HS-5 (cell line): Measurements from ENCODE around the gene PDYN.

Source experiments
- DNase-seq: peaks from one replicate; pipeline ENCODE4 v3.0.0-alpha.2; 2012; ENCODE audit warnings: low read depth

The PDYN gene

GRCh38 chr20:1934721-1935573, 58.9 kb downstream of the PDYN start:
- peak; percentile 59 for DNase-seq

DNA sequence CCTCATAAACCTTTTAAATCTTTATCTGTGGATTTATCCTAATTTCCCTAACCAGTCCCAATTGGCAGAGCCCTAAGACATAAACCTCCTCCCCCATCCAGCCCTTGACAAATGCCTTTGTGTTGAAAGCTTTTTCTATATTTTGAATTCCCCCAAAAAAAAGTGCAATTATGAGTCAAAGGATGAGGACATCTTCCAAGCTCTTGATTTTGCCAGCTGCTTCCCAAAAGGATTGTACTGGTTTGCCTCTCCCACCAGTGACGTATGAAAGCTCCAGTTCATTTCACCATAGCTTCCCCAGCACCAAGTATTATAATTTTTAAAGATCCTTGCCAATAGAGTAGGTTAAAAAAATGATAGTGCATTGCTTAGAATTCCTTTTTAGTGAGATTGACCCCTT, 59.7 kb downstream of the PDYN start:
- DNase-seq, result peak; percentile 73

- no peak for DNase-seq
Measured at GRCh38 chr20:1933465-1933870, 60.4 kb downstream of the PDYN start.

DNA sequence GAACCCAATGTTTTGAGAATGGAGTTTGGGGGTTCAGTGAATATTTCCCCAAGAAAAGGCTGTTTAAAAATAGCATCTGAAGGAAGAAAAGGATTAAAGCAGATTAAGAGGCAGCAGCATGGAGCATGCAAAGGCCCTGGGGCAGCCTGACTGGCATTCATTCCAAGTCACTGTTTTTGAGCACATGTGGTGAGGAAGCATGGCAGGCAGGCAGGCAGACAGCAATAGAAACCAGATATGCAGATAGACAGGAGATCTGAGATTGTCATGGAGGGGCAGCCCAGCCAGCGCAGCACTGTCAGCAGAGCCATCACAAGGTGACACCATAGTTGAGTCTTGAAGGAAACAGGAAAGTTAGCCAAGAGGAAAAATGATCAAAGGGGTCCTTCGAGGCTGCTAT, 60.9 kb downstream of the PDYN start:
- no peak for DNase-seq

DNA sequence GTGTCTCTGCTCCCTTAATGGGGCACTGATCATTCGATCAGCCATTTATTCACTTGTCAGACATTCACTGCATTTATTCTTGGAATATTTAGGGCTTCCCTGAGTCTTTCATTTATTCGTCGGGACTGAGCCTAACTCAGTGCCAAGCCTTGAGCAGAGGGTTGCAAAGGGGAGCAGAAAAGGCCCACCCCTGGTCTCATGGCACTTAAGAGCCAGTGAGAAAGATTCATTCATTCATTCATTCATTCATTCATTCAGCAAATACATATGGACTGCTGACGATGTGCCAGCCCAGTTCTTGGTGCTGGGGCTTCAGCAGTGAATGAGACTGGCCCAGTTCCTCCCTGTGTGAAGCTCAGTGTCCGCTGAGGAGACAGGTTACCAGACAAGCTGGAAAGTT, 62.0 kb downstream of the PDYN start:
- DNase-seq, result no peak

- DNase-seq, result no peak
Measured at GRCh38 chr20:1930165-1930564, 63.7 kb downstream of the PDYN start.

- no peak for DNase-seq
Measured at GRCh38 chr20:1929460-1929859, 64.4 kb downstream of the PDYN start.

GRCh38 chr20:1928782-1929181, 65.1 kb downstream of the PDYN start:
- DNase-seq, result no peak
